Transverse colon (tissue), 4 donors: ENCODE measurements around the gene TMEM134.

Experiments used
- EP300 ChIP-seq: sonication (generic); formaldehyde crosslinking; IDR thresholded peaks from one replicate; pipeline ENCODE4 v1.6.1; 2017; ENCODE audit warnings: antibody characterized with exemption, low read depth
- POLR2AphosphoS5 ChIP-seq, 3 donors: sonication (generic); formaldehyde crosslinking; IDR thresholded peaks; one replicate each; pipeline ENCODE4 v1.6.1; 2016; ENCODE audit warnings: antibody characterized with exemption in 3 of 3
- TF ChIP-seq, protein P1 (sequence below), 5 experiments: fragments of 200-600 bp in 3 of 5; fragments of 450-650 bp in 2 of 5; sonication (generic) in 3 of 5; IDR thresholded peaks; 1 replicate in 2 of 5; 2 replicates in 3 of 5; pipeline ENCODE4 v1.5.1; 2016 to 2017; ENCODE audit warnings: antibody characterized with exemption in 5 of 5, inconsistent platforms in 3 of 5, mild to moderate bottlenecking in 2 of 5, moderate library complexity in 1 of 5

DNA sequence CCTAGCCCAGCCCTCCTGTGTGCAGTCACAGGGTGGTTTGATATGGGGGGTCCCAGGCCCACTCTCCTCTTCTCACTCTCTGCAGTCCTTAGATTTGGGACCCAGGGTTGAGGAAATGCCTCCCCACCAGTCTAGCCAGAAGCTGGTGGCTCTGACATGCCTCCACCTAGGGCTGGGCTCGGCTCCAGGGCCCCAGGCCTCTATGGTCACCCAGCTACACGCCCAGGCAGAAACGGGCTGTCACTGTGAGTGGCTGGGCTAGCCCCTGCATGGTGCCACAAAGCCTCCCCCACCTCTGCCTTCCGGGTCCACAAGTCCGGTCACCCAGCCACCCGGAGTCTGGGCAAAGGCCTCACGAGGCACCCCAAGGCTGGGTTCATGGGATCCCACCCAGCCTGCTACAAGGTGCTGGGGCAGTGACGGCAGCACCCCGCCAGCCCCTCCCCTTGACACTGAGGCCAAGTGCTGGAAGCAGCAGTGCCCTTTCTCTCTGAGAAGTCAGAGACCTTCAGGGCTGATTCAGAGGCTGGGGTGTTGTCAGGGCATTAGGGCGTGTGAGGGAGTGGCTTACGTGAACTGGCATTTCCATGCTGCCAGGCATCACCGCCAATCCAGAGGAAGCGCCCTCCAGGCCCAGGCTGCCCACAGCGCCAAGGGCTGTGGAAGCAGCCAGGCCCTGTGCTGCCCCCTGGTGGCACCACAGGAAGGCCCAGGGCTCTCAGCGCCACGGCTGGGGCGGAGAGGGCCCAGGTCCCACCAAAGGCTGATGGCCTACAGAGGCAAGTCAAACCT, 36.8 kb upstream of the TMEM134 start:
- TF ChIP-seq EP300 (no peak), POLR2AphosphoS5 (IDR thresholded peaks at IDR 0.05) (peak; percentile 75 to 87 (median 82))
- TF ChIP-seq, protein P1, sequence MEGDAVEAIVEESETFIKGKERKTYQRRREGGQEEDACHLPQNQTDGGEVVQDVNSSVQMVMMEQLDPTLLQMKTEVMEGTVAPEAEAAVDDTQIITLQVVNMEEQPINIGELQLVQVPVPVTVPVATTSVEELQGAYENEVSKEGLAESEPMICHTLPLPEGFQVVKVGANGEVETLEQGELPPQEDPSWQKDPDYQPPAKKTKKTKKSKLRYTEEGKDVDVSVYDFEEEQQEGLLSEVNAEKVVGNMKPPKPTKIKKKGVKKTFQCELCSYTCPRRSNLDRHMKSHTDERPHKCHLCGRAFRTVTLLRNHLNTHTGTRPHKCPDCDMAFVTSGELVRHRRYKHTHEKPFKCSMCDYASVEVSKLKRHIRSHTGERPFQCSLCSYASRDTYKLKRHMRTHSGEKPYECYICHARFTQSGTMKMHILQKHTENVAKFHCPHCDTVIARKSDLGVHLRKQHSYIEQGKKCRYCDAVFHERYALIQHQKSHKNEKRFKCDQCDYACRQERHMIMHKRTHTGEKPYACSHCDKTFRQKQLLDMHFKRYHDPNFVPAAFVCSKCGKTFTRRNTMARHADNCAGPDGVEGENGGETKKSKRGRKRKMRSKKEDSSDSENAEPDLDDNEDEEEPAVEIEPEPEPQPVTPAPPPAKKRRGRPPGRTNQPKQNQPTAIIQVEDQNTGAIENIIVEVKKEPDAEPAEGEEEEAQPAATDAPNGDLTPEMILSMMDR (IDR thresholded peaks at IDR 0.05): peak; percentile 95 to 99 (median 98)
